HG03139 (cell line): ENCODE measurements around the gene UQCC2.

Experiments used
- ATAC-seq: cut with Tn5 transposase; IDR thresholded peaks from one replicate; pipeline ENCODE4 v1.9.1; 2021; ENCODE audit not compliant: unreplicated experiment

Gene UQCC2

GRCh38 chr6:33744001-33744848 lies 32.7 kb upstream of the UQCC2 start:
- no peak for ATAC-seq

- no peak for ATAC-seq
Observed at GRCh38 chr6:33742837-33743236, 31.3 kb upstream of the UQCC2 start.

- no peak for ATAC-seq
Observed at GRCh38 chr6:33742092-33742491, 30.6 kb upstream of the UQCC2 start.

GRCh38 chr6:33740794-33741193 lies 29.3 kb upstream of the UQCC2 start:
- no peak for ATAC-seq

GRCh38 chr6:33740204-33740608 lies 28.7 kb upstream of the UQCC2 start:
- no peak for ATAC-seq

GRCh38 chr6:33739571-33739970 lies 28.1 kb upstream of the UQCC2 start:
- ATAC-seq: no peak

- ATAC-seq: no peak
Observed at GRCh38 chr6:33738879-33739278, 27.4 kb upstream of the UQCC2 start.

- ATAC-seq: no peak
Observed at GRCh38 chr6:33738153-33738552, 26.7 kb upstream of the UQCC2 start.

GRCh38 chr6:33737267-33738026 lies 25.9 kb upstream of the UQCC2 start:
- no peak for ATAC-seq

- ATAC-seq: no peak
Observed at GRCh38 chr6:33735216-33735615, 23.7 kb upstream of the UQCC2 start.

GRCh38 chr6:33733709-33734007 lies 22.2 kb upstream of the UQCC2 start:
- no peak for ATAC-seq

GRCh38 chr6:33732817-33733708 lies 21.6 kb upstream of the UQCC2 start:
- ATAC-seq: no peak

- ATAC-seq: no peak
Observed at GRCh38 chr6:33732385-33732784, 20.9 kb upstream of the UQCC2 start.

GRCh38 chr6:33731751-33732282 lies 20.3 kb upstream of the UQCC2 start:
- no peak for ATAC-seq

GRCh38 chr6:33731035-33731434 lies 19.5 kb upstream of the UQCC2 start:
- ATAC-seq: no peak

- no peak for ATAC-seq
Observed at GRCh38 chr6:33730611-33731010, 19.1 kb upstream of the UQCC2 start.

GRCh38 chr6:33729059-33729458 lies 17.6 kb upstream of the UQCC2 start:
- ATAC-seq: no peak

GRCh38 chr6:33728438-33728837 lies 16.9 kb upstream of the UQCC2 start:
- no peak for ATAC-seq

- ATAC-seq: no peak
Observed at GRCh38 chr6:33727932-33728331, 16.4 kb upstream of the UQCC2 start.

GRCh38 chr6:33727126-33727525 lies 15.6 kb upstream of the UQCC2 start:
- no peak for ATAC-seq

- ATAC-seq: no peak
Observed at GRCh38 chr6:33726696-33727095, 15.2 kb upstream of the UQCC2 start.
